GM23338 (cell line): ENCODE results near the gene SRP68. TPM values are rescaled to one million over a fixed set of nuclear protein-coding genes. Genes with fewer than 3 reads are reported as not detected.

ENCODE experiments used
- ATAC-seq: fragments of 200-7000 bp; cut with Tn5 transposase; 3 replicates; pipeline ENCODE4 v1.9.1; 2020
- DNase-seq: peaks from one replicate; pipeline ENCODE4 v3.0.0-alpha.2; 2015; ENCODE audit warnings: low spot score
- H2AFZ ChIP-seq: fragments of 200-600 bp; sonication (generic); 2 replicates; pipeline ENCODE4 v1.8.0; 2016; ENCODE audit warnings: antibody characterized with exemption, mild to moderate bottlenecking, moderate library complexity
- H3F3A ChIP-seq: fragments of 200-600 bp; sonication (generic); replicated peaks from 2 replicates; pipeline ENCODE4 v1.8.0; 2017; ENCODE audit warnings: antibody characterized with exemption, mixed run types, low read depth
- H3K27ac ChIP-seq: fragments of 200-600 bp; sonication (generic); 2 replicates; pipeline ENCODE4 v1.6.1; 2016; ENCODE audit warnings: low read depth
- H3K27me3 ChIP-seq: fragments of 200-600 bp; sonication (generic); 2 replicates; pipeline ENCODE4 v1.8.0; 2016; ENCODE audit warnings: mild to moderate bottlenecking, mixed run types, moderate library complexity; ENCODE audit not compliant: insufficient read depth
- H3K36me3 ChIP-seq: fragments of 200-600 bp; sonication (generic); 2 replicates; pipeline ENCODE4 v1.8.0; 2016; ENCODE audit warnings: mild to moderate bottlenecking; ENCODE audit not compliant: insufficient read depth
- H3K4me1 ChIP-seq: fragments of 200-600 bp; sonication (generic); 2 replicates; pipeline ENCODE4 v1.8.0; 2016; ENCODE audit warnings: mild to moderate bottlenecking, moderate library complexity; ENCODE audit not compliant: insufficient read depth
- H3K4me2 ChIP-seq: fragments of 200-600 bp; sonication (generic); 2 replicates; pipeline ENCODE4 v1.7.1; 2017; ENCODE audit warnings: mixed run types
- H3K4me3 ChIP-seq: fragments of 200-600 bp; sonication (generic); 2 replicates; pipeline ENCODE4 v1.6.1; 2016; ENCODE audit warnings: mixed run types
- H3K79me2 ChIP-seq: fragments of 200-600 bp; sonication (generic); replicated peaks from 2 replicates; pipeline ENCODE4 v1.8.0; 2017; ENCODE audit warnings: mild to moderate bottlenecking; ENCODE audit not compliant: insufficient read depth
- H3K9me2 ChIP-seq: fragments of 200-600 bp; sonication (generic); 2 replicates; pipeline ENCODE4 v1.8.0; 2017; ENCODE audit not compliant: insufficient read depth
- H4K20me1 ChIP-seq: fragments of 200-600 bp; sonication (generic); replicated peaks from 2 replicates; pipeline ENCODE4 v1.8.0; 2017; ENCODE audit warnings: mild to moderate bottlenecking; ENCODE audit not compliant: insufficient read depth
- H3K27ac Mint-ChIP-seq: 2 replicates; pipeline ENCODE4 v1.8.0; 2020; ENCODE audit warnings: inconsistent platforms, mild to moderate bottlenecking, moderate library complexity, mixed read lengths
- H3K27me3 Mint-ChIP-seq: 3 replicates; pipeline ENCODE4 v1.8.0; 2022; ENCODE audit warnings: low read depth, mild to moderate bottlenecking, moderate library complexity, mixed read lengths, inconsistent platforms; ENCODE audit not compliant: insufficient read depth, poor library complexity
- H3K36me3 Mint-ChIP-seq: 3 replicates; pipeline ENCODE4 v1.8.0; 2021; ENCODE audit warnings: low read depth, mild to moderate bottlenecking, inconsistent platforms, moderate library complexity, mixed read lengths
- H3K4me1 Mint-ChIP-seq: 3 replicates; pipeline ENCODE4 v1.8.0; 2020; ENCODE audit warnings: mild to moderate bottlenecking, inconsistent platforms, mixed read lengths
- H3K4me3 Mint-ChIP-seq: 3 replicates; pipeline ENCODE4 v1.8.0; 2021; ENCODE audit warnings: moderate library complexity, mild to moderate bottlenecking, inconsistent platforms, mixed read lengths
- H3K9me3 Mint-ChIP-seq: 3 replicates; pipeline ENCODE4 v1.8.0; 2020; ENCODE audit warnings: moderate library complexity, mild to moderate bottlenecking, inconsistent platforms, mixed read lengths
- CREB1 ChIP-seq: fragments of 250-450 bp; sonication (Bioruptor Pico); IDR thresholded peaks from 2 replicates; pipeline ENCODE4 v1.5.0; 2020; ENCODE audit warnings: low read depth, mild to moderate bottlenecking, moderate library complexity
- CTCF ChIP-seq, 2 experiments: fragments of 200-600 bp in 1 of 2; sonication (generic) in 1 of 2; conservative IDR thresholded peaks; 2 replicates each; pipeline versions ENCODE4 v1.5.1 to v1.6.1; 2016 to 2017; ENCODE audit warnings: antibody characterized with exemption in 2 of 2, low read depth in 2 of 2, mild to moderate bottlenecking in 2 of 2, moderate library complexity in 1 of 2
- EZH2 ChIP-seq: fragments of 200-600 bp; sonication (generic); IDR thresholded peaks from one replicate; pipeline ENCODE4 v1.8.0; 2017; ENCODE audit warnings: antibody characterized with exemption, mild to moderate bottlenecking, low read depth; ENCODE audit not compliant: unreplicated experiment
- EZH2phosphoT487 ChIP-seq: fragments of 200-600 bp; sonication (generic); IDR thresholded peaks from one replicate; pipeline ENCODE4 v1.8.1; 2018; ENCODE audit warnings: antibody characterized with exemption; ENCODE audit not compliant: unreplicated experiment
- JUNB ChIP-seq: IDR thresholded peaks from one replicate; pipeline ENCODE4 v1.6.1; 2016; ENCODE audit warnings: antibody characterized with exemption; ENCODE audit not compliant: unreplicated experiment
- NANOG ChIP-seq: IDR thresholded peaks from 2 replicates; pipeline ENCODE4 v1.6.1; 2016; ENCODE audit warnings: antibody characterized with exemption, borderline replicate concordance
- POLR2AphosphoS5 ChIP-seq: IDR thresholded peaks from 2 replicates; pipeline ENCODE4 v1.6.1; 2016; ENCODE audit warnings: antibody characterized with exemption, low read depth
- STAT1 ChIP-seq: IDR thresholded peaks from one replicate; pipeline ENCODE4 v1.6.1; 2016; ENCODE audit warnings: antibody characterized with exemption; ENCODE audit not compliant: unreplicated experiment
- ZNF114 ChIP-seq: fragments of 250-450 bp; sonication (Bioruptor Pico); IDR thresholded peaks from 2 replicates; pipeline ENCODE4 v1.5.0; 2020; ENCODE audit warnings: mild to moderate bottlenecking, moderate library complexity
- ZNF331 ChIP-seq: fragments of 250-450 bp; sonication (Bioruptor Pico); IDR thresholded peaks from 2 replicates; pipeline ENCODE4 v1.5.0; 2020; ENCODE audit warnings: low read depth, mild to moderate bottlenecking, moderate library complexity
- polyA plus RNA-seq: library from polyadenylated mRNA; unstranded; fragments of >200 nt; fragmentation: Nextera tagmentation; extraction: Ambion mirVana; gene quantifications from 2 replicates; pipeline ENCODE4 v1.2.1, GENCODE V29; 2016
- total RNA-seq: library from RNA; depleted of rRNA; stranded (reverse); fragments of >200 nt; shearing (Covaris generic); gene quantifications from 2 replicates; pipeline ENCODE4 v1.2.3, GENCODE V29; 2014
- TF ChIP-seq, protein P1 (sequence below): IDR thresholded peaks from one replicate; pipeline ENCODE4 v1.6.1; 2018; ENCODE audit warnings: antibody characterized with exemption; ENCODE audit not compliant: unreplicated experiment
- TF ChIP-seq, protein P2 (sequence below): IDR thresholded peaks from 2 replicates; pipeline ENCODE4 v1.6.1; 2016; ENCODE audit warnings: antibody characterized with exemption
- TF ChIP-seq, protein P3 (sequence below): fragments of 250-450 bp; sonication (Bioruptor Pico); IDR thresholded peaks from 2 replicates; pipeline ENCODE4 v1.5.0; 2020; ENCODE audit warnings: mild to moderate bottlenecking, moderate library complexity

SRP68 gene
- total and polyA plus RNA-seq, 2 experiments from 2014 or later = 30.7 to 62.8 TPM

GRCh38 chr17:76009447-76009846 lies 62.9 kb downstream of the SRP68 start:
- Histone ChIP-seq H3K4me1 (no peaks in the 10 kb centered on the region), H4K20me1 (no peaks in the 10 kb centered on the region), H3K79me2 (no peaks in the 10 kb centered on the region), H2AFZ (no peak overlapping the region), H3F3A (0 out of 2 replicates have a peak, but pooled peaks cover 6% of the 10 kb centered on the region), H3K4me3 (no peak overlapping the region), H3K4me2 (no peak overlapping the region), H3K36me3 (no peaks in the 10 kb centered on the region), H3K27me3 (no peaks in the 10 kb centered on the region), H3K9me2 (no peaks in the 10 kb centered on the region), H3K27ac (no peak overlapping the region)
- ATAC-seq (no peak), DNase-seq (no peak)
- H3K4me3 Mint-ChIP-seq = no peak overlapping the region
- no peak for TF ChIP-seq ZNF114 (CRISPR knock-in tag)
- no peak for TF ChIP-seq CTCF (conservative IDR thresholded peaks at IDR 0.05; ENCODE audit: low read depth in 2 of 2)
- TF ChIP-seq EZH2phosphoT487 = no peak
- TF ChIP-seq POLR2AphosphoS5 = no peak
- no peak for TF ChIP-seq ZNF331 (CRISPR knock-in tag)
- TF ChIP-seq STAT1 = no peak
- TF ChIP-seq JUNB = no peak
- TF ChIP-seq EZH2 = no peak
- TF ChIP-seq CREB1 = no peak
- TF ChIP-seq, protein P1, sequence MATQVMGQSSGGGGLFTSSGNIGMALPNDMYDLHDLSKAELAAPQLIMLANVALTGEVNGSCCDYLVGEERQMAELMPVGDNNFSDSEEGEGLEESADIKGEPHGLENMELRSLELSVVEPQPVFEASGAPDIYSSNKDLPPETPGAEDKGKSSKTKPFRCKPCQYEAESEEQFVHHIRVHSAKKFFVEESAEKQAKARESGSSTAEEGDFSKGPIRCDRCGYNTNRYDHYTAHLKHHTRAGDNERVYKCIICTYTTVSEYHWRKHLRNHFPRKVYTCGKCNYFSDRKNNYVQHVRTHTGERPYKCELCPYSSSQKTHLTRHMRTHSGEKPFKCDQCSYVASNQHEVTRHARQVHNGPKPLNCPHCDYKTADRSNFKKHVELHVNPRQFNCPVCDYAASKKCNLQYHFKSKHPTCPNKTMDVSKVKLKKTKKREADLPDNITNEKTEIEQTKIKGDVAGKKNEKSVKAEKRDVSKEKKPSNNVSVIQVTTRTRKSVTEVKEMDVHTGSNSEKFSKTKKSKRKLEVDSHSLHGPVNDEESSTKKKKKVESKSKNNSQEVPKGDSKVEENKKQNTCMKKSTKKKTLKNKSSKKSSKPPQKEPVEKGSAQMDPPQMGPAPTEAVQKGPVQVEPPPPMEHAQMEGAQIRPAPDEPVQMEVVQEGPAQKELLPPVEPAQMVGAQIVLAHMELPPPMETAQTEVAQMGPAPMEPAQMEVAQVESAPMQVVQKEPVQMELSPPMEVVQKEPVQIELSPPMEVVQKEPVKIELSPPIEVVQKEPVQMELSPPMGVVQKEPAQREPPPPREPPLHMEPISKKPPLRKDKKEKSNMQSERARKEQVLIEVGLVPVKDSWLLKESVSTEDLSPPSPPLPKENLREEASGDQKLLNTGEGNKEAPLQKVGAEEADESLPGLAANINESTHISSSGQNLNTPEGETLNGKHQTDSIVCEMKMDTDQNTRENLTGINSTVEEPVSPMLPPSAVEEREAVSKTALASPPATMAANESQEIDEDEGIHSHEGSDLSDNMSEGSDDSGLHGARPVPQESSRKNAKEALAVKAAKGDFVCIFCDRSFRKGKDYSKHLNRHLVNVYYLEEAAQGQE = no peak
- TF ChIP-seq NANOG = no peak
- TF ChIP-seq, protein P2, sequence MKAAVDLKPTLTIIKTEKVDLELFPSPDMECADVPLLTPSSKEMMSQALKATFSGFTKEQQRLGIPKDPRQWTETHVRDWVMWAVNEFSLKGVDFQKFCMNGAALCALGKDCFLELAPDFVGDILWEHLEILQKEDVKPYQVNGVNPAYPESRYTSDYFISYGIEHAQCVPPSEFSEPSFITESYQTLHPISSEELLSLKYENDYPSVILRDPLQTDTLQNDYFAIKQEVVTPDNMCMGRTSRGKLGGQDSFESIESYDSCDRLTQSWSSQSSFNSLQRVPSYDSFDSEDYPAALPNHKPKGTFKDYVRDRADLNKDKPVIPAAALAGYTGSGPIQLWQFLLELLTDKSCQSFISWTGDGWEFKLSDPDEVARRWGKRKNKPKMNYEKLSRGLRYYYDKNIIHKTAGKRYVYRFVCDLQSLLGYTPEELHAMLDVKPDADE = no peak
- TF ChIP-seq, protein P3, sequence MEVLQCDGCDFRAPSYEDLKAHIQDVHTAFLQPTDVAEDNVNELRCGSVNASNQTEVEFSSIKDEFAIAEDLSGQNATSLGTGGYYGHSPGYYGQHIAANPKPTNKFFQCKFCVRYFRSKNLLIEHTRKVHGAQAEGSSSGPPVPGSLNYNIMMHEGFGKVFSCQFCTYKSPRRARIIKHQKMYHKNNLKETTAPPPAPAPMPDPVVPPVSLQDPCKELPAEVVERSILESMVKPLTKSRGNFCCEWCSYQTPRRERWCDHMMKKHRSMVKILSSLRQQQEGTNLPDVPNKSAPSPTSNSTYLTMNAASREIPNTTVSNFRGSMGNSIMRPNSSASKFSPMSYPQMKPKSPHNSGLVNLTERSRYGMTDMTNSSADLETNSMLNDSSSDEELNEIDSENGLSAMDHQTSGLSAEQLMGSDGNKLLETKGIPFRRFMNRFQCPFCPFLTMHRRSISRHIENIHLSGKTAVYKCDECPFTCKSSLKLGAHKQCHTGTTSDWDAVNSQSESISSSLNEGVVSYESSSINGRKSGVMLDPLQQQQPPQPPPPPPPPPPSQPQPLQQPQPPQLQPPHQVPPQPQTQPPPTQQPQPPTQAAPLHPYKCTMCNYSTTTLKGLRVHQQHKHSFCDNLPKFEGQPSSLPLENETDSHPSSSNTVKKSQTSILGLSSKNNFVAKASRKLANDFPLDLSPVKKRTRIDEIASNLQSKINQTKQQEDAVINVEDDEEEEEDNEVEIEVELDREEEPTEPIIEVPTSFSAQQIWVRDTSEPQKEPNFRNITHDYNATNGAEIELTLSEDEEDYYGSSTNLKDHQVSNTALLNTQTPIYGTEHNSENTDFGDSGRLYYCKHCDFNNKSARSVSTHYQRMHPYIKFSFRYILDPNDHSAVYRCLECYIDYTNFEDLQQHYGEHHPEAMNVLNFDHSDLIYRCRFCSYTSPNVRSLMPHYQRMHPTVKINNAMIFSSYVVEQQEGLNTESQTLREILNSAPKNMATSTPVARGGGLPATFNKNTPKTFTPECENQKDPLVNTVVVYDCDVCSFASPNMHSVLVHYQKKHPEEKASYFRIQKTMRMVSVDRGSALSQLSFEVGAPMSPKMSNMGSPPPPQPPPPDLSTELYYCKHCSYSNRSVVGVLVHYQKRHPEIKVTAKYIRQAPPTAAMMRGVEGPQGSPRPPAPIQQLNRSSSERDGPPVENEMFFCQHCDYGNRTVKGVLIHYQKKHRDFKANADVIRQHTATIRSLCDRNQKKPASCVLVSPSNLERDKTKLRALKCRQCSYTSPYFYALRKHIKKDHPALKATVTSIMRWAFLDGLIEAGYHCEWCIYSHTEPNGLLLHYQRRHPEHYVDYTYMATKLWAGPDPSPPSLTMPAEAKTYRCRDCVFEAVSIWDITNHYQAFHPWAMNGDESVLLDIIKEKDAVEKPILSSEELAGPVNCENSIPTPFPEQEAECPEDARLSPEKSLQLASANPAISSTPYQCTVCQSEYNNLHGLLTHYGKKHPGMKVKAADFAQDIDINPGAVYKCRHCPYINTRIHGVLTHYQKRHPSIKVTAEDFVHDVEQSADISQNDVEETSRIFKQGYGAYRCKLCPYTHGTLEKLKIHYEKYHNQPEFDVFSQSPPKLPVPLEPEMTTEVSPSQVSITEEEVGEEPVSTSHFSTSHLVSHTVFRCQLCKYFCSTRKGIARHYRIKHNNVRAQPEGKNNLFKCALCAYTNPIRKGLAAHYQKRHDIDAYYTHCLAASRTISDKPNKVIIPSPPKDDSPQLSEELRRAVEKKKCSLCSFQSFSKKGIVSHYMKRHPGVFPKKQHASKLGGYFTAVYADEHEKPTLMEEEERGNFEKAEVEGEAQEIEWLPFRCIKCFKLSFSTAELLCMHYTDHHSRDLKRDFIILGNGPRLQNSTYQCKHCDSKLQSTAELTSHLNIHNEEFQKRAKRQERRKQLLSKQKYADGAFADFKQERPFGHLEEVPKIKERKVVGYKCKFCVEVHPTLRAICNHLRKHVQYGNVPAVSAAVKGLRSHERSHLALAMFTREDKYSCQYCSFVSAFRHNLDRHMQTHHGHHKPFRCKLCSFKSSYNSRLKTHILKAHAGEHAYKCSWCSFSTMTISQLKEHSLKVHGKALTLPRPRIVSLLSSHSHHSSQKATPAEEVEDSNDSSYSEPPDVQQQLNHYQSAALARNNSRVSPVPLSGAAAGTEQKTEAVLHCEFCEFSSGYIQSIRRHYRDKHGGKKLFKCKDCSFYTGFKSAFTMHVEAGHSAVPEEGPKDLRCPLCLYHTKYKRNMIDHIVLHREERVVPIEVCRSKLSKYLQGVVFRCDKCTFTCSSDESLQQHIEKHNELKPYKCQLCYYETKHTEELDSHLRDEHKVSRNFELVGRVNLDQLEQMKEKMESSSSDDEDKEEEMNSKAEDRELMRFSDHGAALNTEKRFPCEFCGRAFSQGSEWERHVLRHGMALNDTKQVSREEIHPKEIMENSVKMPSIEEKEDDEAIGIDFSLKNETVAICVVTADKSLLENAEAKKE = no peak
- peaks cover 12% of the 10 kb centered on the region for H3K27me3 Mint-ChIP-seq
- no peak overlapping the region for H3K27ac Mint-ChIP-seq
- peaks cover 3% of the 10 kb centered on the region for H3K36me3 Mint-ChIP-seq
- H3K9me3 Mint-ChIP-seq = no peaks in the 10 kb centered on the region; the same call in none of the 3 replicates
- peaks cover 5% of the 10 kb centered on the region for H3K4me1 Mint-ChIP-seq
